Stimulated activated CD4-positive, alpha-beta T cell treated with anti-CD3 and anti-CD28 coated beads, Interleukin-2, amount 100 ng/mL, for 4 hours (primary cell): ENCODE results near the gene ZBTB7C.
A peak's percentile ranks its signal among the peaks of the same experiment; 100 is the strongest.

ENCODE experiments used
- DNase-seq: peaks from one replicate; pipeline ENCODE4 v3.0.0-alpha.2; 2020; ENCODE audit warnings: low read depth

ZBTB7C gene

DNA sequence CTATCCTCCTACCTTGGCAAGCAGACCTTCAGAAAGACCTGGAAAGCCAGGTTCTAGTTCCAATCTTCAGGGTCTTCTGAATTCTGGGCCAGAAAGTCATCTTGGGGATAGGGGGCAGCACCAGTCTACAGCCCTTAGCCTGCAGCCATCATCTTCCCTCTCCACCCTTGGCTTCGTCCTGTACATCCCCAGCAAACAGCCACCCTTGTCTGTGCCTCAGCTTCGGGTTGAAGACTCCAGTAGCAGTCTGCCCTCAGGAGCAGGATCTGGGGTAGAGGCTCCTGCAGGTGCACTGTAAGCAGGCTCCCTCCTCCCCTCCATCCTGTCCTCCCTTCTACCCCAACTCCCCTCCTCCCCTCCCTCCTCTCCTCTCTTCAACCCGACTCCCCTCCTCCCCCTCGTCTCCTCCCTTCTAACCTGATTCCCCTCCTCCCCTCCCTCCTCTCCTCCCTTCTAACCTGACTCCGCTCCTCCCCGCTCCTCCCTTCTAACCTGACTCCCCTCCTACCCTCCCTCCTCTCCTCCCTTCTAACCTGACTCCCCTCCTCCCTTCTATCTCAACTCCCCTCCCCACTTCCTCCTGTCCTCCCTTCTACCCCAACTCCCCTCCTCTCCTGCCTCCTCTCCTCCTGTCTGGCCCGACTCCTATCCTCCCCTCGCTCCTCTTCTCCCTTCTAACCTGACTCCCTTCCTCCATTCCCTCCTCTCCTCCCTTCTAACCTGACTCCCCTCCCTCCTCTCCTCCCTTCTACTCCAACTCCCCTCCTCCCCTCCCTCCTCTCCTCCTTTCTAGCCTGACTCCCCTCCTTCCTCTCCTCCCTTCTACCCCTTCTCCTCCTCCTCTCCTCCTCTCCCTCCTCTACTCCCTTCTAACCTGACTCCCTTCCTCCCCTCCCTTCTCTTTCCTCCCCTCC is 388.6 kb downstream of the ZBTB7C start:
- DNase-seq, result no peak

DNA sequence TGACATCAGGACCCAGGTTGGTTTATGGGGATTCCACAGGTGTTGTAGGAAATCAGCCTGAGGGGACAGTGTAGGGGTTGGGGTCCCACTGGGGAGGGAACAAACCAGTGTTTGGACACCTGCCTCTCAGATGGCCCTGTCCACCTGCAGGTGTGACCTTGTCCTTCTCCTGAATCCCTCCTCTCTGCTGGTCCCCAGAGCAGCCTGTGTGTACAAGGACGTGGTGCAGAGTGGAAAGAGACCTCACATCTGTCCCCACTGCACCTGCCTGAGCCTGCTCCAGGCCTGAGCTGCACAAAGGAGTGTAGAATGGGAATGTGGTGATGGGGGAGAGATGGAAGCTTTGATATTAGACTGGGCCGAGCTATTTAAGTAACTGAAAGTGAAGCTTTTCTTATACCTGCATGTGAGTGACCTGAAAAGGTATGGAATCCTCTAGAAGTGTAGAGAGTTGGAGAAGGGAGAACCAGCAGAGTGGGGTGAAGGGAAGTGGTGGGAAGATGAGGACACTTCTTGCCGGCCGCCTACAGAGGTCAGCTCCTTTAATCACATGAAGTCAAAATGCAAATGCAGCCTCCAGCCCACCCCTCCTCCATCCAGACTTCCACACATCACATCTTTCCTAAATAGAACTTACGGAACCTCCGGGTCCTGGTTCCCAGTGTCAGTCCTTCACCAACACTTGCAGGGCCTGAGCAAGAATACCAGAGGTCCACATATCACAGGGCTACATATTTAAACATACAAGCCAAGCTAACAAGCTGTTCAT is 389.4 kb downstream of the ZBTB7C start:
- DNase-seq, result no peak

DNA sequence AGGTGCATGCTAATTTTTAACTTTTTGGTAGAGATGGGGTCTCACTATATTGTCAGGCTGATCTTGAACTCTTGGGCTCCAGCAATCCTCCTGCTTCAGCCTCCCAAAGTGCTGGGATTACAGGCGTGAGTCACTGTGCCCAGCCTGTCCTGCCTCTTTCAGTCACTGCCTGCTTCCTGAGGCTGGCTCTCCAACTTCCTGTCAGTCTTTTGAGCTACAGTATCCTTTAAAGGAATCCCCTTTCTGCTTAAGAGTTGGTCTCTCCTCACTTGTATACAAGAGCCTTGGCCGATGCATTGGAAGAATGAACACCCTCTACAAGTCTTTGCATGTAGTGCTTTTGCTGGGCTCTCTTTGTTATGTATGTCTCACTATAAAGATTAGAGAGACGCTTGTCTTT is 390.3 kb downstream of the ZBTB7C start:
- no peak for DNase-seq

DNA sequence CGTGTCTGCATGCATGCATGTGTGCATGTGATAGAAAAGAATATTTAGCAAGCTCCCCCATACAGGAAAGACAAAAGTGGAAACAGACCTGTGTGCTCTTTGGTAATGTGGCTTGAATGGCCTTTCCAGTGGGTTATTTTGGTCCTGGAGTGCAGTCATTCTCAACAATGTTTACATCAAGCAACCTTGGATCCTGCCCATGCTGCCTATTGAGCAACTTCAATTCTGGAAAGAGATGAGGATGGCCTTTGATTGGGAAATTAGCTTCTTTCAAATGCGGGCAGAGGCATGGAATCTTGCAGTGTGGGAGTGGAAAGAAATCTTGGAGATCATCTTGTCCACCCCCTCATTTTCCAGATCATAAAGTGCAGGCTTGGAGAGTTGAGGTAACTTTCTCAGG is 391.5 kb downstream of the ZBTB7C start:
- DNase-seq, result no peak

DNA sequence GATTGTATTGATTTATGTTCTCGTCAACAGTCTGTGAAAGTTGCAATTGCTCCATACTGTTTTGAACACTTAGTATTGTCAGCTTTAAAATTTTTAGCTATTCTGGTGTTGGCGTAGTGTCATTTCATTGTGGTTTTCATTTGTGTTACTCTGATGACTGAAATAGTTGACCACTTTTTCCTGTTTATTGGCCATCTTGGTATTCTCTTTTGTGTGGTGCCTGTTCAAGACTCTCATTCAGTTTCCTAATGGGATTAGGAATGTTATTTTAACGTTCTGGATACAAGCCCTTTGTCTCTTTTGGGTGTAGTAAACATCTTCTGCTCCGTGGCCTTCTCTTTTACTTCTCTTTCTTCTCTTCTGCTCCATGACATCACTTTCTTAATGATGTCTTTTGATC is 396.0 kb downstream of the ZBTB7C start:
- DNase-seq, result no peak

DNA sequence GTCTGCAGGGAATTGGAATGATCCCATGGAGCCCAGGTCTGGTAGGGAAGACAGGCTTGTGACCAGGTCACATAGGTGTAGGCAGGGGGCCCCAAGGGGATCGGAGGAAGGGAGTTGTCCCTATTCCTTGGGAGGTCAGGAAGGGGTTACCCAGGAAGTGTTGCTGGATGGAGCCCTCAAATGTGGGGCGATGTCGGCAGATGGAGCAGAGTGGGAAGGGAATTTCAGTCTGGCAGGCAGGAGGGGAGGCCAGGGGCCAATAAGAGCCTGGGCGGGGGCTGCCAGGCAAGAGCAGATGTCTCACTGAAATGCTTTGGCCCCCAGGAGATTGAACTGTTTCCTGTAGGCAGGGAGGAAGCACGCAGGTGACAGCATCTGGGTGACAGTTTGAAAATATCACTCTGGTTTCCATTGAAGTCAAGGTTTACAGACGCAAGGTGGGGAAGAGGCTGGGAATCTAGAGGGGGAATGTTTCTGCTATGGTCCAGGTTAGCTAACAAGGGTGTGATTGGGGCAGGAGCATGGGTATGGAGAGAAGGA is 397.2 kb downstream of the ZBTB7C start:
- no peak for DNase-seq

DNA sequence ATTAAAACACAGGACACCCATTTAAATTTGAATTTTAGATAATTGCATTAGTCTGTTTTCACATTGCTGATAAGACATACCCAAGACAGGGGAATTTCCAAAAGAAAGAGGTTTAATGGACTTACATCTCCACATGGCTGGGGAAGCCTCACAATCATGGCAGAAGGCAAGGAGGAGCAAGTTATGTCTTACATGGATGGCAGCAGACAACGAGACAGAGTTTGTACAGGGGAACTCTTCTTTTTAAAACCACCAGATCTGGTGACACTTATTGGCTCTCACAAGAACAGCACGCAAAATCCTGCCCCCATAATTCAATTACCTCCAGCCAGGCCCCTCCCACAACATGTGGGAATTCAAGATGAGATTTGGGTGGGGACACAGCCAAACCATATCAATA is 398.9 kb downstream of the ZBTB7C start:
- no peak for DNase-seq

DNA sequence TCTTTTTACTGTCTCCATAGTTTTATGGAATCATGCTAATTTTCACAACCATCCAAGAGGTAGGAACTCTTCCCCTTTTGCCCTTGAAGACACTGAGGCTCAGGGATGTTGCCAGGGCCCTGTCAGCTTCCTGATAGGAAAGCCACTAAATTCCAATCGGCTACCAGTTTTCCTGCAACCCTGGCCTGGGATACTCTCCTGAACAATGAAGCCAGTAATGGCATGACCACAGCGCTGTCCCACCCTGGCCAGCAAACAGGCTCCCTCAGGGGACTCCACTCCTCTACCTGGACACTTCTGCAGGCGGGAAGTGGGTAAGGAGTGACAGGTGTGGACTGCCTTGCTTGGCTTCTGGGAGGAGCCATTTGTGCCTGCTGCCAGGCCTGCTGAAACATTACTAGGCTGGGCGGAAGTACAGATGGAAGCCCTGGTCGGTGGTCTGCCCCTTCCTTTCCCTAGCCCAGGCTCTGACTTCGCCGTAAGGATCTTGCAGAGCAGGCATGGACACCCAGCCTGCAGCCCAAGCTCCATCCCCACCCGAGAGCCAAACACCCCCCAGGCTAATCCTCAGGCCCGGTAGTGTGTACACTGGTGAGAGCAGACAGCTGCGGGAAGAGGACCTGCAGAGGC is 400.0 kb downstream of the ZBTB7C start:
- DNase-seq, result no peak

DNA sequence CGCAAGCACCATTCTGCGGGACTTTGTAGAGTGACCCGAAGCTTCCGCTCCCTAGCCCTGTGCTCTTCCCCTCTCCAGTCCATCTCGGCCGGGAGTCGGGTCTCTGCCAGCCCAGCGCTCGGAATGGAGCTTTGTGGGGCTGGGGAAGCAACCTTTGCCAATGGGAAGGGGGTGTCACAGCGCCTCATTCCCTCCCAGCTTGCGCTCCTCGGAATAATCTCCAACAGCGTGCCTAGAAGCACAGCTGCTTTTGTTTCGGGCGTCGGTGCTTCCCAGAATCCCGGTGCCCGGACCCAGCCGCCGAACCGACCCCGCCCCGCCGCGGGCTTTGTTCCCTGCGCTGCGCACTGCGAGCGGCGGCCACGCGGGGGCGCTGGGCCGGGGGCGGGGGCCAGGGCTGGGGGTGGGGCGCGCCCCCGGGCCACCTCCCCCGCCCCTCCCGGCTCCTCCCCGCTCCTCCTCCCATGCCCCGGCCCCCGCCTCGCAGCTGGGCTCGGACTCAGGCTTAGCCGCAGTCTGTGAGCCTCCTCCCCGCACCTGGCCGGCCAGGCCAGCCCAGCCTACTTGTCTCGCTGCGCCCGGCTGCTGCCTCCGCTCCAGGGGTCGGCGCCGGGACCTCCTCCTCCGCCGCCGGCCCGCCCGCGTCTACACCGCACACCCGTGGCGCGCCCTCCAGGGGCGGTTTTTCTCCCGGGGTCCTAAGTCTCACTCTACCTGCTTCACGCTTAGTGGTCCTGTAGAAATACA is 401.1 kb downstream of the ZBTB7C start:
- peak; percentile 22 for DNase-seq

DNA sequence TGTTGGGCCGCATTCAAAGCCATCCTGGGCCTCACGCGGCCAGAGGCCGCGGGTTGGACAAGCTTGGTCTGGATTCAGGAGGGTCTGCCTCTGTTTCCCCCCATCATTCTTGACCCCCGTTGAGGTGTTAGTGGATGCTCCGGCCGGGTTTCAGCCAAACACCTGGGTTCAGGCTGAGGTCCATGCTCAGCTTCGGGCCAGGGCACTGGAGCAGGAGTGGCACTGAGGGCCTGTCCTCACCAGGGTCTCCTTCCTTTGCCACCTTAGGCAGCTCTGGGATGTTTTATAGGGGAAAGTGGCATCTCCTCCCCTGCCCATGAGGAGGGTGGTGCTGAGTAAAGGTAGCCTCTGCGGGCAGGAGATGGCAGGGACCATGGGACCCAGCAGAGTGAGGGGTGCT is 401.8 kb downstream of the ZBTB7C start:
- no peak for DNase-seq

DNA sequence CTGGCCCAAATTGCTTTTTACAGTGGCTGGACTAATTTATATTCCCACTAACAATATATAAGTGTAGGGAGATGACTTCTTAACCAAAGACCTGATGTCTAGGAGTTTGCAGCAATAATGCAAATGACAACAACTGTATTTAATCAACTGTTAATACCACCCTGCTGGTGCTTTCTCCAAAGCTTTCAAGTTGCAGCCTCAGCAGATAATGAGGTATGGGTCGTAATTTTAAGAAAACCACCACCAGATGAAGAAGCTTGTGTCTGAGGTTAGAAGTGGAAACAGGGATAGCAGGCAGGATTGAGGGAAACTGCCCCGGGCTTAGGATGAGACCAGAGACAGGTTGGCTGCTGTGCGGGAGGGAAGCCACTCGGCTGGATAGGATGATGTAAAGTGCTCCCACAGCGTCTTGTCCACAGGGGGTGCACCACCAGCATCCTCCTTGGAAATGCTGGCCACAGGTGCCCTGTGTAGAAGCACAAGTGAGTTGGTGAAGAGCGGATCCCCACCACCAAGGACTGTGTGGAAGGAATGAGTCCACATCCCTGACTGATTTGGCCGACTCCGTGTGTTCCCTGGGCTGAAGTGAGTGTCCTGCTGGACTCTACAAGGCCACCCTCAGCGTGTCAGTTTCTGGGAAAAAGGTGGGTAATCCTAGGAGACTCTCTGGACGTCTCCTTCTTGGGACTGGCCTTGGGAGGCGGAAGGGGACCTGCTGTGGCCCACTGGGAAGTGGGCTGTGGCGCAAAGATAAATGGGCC is 402.6 kb downstream of the ZBTB7C start:
- DNase-seq, result no peak

DNA sequence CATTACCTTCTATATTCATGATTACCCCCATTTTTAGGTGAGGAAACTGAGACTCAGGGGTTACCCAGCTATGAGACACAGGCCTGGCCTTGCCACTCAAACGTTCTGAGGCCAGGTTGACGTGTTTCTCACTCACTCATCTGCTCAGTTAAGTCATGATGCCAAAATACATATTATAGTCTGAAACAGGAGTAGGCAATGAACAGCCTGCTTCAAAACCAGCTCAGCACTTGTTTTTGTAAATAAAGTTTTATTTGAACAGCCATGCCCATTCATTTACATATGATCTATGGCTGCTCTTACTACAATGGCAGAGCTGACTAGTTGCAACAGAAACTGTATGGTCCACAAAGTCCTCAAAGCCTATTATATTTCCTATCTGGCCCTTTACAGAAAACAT is 404.6 kb downstream of the ZBTB7C start:
- no peak for DNase-seq

DNA sequence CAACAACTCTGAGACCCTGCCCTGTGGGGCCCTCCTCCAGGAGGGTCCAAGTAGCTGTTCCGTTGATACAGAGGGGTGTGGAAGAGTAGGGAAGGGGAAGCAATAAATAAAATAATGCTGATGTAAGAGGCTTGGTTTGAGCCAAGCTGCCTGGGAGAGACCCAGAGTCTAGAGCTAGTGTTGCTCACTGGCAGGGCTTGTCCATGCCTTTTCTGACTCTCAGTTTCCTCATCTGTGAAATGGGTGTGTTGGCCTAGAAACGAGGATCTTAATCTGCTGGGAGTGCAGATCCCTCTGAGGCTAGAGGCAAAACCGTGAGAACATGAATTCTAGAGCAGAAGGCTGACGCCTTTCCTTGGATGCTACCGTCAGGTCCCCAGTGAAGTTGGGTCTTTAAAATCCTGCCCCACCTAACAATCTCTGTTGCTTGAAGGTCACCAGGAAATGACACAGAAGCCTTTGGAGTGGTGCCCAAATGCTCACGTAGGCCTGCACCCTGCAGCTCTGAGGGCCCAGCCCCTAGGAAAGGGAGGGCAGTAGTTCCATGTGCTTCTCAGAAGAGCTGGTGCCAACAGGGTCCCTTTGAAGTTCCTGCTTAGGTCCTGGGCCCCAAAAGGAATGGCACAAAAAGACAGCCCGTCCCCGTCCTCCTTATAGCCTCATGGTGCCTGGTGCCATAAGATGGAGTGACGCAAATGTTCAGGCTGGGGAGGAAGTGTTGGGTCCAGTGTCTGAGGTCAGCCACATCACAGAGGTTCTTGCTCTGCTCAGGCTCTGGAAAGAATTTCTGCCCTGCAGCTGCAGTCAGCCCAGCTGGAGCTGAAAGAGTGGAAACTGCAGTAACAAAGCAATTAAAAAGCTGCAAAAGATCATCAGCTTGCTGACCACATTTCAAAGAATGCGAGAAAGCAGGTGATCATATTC is 405.5 kb downstream of the ZBTB7C start:
- DNase-seq, result no peak

DNA sequence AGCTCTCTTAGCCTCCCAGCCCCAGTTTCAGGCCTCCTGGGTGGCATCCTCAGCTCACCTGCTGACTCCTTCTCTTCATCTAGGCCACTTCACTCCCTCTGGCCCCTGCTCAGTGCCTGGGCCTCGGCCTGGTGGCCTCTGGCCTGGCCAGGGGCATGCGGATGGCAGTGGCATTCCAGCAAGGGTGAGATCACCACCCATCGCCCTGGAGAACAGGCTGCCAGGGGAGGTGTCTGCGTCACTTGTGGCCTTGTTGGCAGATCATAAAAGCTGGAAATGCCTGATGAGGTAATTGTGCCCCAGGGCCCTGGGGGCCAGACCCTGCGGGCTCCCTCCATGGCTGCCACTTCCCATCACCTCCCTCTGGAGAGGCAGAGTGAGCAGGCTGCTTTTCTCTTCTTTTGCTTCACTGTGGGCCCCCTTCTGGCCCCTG is 406.2 kb downstream of the ZBTB7C start:
- no peak for DNase-seq

DNA sequence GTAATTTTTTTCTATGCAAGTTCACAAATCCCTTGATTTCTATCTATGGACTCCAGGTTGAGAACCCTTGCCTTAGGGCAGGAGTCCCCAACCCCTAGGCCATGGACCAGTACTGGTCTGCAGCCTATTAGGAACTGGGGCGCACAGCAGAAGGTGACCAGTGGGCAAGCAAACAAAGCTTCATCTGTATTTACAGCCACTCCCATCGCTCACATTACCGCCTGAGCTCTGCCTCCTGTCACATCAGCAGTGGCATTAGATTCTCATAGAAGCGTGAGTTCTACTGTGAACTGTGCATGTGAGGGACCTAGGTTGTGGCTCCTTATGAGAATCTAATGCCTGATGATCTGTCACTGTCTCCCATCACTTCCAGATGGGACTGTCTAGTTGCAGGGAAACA is 408.5 kb downstream of the ZBTB7C start:
- no peak for DNase-seq

DNA sequence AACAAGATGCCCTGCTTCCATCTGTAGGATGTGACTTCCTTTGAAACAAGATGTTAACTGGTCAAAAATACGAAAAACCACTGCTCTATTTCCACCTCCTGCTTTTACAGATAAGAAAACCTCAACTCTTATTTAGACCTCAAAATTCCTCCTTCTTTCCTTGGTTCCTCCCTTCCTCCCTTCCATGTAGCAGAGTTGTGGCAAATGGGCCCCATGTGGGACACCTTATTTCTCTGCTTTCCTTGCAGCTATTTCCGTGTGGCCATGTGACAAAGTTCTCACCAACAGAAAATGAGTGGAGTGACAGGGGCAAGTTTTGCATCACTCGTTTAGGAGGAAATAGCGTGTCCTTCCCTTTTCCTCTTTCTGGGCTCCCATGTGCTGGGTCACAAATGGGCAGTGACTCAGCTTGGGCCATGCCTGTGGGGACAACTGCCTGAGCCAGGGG is 409.4 kb downstream of the ZBTB7C start:
- DNase-seq, result no peak

DNA sequence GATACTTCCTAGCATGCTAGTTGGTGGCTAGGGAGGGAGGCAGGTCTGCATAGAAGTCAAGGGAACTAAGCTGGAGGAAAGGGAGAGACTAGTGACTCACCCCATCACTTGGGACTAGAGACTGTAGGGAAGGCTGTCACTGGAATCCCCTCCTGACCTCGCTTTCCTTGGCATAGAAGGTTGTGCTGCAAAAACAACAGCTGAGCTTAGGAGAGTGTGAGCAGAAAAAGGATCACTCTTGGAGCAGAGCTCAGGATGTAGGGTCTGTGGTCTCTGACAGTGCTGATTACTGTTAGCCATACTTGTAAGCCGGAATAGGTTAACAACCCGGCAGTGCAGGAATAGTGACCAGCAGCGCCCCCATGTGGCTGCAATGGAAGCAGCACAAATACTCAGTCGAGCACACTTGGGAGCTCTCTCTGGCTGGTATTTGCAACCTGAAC is 411.8 kb downstream of the ZBTB7C start:
- peak; percentile 4 for DNase-seq

DNA sequence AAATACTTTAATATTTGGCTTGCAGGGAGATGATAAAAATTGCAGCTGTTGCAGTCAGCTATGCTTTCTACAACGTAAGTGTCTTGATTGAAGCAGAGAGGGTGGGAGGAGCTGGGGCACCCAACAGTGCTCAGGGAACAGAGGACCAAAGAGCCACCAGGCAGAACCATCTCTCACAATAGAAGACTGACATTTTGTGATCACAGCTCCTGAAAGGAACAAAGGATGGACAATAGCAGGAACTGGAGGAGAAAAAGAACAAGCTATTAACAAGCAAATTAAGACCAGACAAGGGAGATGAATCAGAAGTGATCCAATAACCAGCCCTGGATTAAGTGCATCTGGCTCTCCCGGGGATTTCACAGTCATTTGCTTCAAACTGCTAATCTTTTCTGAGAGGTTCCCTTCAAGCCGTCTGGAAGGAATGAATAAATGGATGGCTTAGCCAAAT is 413.1 kb downstream of the ZBTB7C start:
- DNase-seq, result no peak

DNA sequence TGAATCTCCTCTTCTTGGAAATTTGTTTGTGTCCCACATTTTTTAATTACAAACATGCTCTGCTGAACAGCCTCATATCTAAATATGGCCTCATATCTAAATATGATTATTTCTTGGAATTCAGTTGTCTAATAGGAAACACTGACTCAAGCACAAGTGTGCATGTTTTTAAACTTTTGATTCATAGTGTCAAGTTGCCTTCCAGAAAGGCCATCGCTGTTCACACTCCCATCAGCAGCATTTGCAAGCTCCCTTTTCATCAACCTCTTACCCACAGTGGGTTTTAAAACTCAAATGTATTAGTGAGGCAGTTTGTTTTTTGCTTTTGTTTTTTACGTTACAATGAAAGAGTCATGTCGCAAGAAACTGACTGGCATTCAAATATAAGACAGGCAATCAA is 413.5 kb downstream of the ZBTB7C start:
- no peak for DNase-seq

DNA sequence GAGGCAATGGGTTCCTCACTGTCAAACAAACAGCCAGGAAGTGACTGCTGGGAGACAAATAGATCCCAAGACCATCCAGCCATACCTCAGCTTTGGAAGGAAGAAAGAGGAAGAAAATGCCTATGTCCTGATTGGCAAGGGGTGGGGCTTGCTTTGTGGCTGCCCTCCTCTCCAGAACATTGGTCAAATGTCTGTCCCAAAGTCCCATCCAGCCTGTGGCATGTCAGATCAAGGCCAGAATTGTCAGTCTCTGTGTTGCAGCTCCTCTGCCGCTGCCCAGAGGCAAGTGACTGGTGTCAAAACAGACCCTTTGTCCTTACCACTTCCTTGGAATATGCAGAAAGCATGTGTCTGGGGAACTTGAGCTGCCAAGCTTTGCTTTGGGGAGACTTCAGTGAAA is 415.8 kb downstream of the ZBTB7C start:
- no peak for DNase-seq
